ENCODE results near the gene UCMA.

DNA sequence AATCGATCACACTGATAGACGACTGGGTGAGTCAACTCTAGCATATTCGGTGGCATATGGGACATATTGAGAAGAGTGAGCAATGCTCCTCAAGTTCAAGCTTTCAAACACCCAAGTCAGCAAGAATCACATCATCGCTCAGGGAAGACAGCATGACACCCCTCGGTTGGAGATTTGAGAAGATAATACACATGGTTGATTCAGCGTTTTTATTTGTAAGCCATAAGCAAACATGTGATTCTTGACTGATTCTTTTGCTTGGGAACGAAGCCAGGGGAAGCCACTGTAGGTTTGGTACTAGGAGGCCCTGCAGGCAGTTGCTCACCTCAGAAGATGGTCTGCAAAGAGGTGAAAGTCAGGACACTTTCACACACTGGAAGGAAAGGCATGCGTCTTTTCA is 12.6 kb downstream of the UCMA start:
- TF ChIP-seq, protein P1, sequence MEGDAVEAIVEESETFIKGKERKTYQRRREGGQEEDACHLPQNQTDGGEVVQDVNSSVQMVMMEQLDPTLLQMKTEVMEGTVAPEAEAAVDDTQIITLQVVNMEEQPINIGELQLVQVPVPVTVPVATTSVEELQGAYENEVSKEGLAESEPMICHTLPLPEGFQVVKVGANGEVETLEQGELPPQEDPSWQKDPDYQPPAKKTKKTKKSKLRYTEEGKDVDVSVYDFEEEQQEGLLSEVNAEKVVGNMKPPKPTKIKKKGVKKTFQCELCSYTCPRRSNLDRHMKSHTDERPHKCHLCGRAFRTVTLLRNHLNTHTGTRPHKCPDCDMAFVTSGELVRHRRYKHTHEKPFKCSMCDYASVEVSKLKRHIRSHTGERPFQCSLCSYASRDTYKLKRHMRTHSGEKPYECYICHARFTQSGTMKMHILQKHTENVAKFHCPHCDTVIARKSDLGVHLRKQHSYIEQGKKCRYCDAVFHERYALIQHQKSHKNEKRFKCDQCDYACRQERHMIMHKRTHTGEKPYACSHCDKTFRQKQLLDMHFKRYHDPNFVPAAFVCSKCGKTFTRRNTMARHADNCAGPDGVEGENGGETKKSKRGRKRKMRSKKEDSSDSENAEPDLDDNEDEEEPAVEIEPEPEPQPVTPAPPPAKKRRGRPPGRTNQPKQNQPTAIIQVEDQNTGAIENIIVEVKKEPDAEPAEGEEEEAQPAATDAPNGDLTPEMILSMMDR (conservative IDR thresholded peaks at IDR 0.05): no peak
- TF ChIP-seq ZFX (IDR thresholded peaks at IDR 0.05): no peak
